Activated CD4-positive, alpha-beta T cell treated with anti-CD3 and anti-CD28 coated beads, Interleukin-2, amount 10 ng/mL, durations not matched to agents 24 days and 14 days (primary cell): ENCODE data around the gene ACTN1. TPM values are rescaled to one million over a fixed set of nuclear protein-coding genes. Genes with fewer than 3 reads are reported as not detected.

Experiments
- DNase-seq: peaks from one replicate; pipeline ENCODE4 v3.0.0; 2022
- H3K27ac Mint-ChIP-seq: one replicate; pipeline ENCODE4 v1.8.0; 2022; ENCODE audit warnings: mild to moderate bottlenecking, mixed read lengths
- H3K27me3 Mint-ChIP-seq: one replicate; pipeline ENCODE4 v1.8.0; 2022; ENCODE audit warnings: mixed read lengths
- H3K36me3 Mint-ChIP-seq: one replicate; pipeline ENCODE4 v1.8.0; 2022; ENCODE audit warnings: low read depth, mild to moderate bottlenecking, mixed read lengths
- H3K4me1 Mint-ChIP-seq: one replicate; pipeline ENCODE4 v1.8.0; 2021; ENCODE audit warnings: mixed read lengths
- H3K4me3 Mint-ChIP-seq: one replicate; pipeline ENCODE4 v1.8.0; 2022; ENCODE audit warnings: mild to moderate bottlenecking, moderate library complexity, mixed read lengths
- H3K9me3 Mint-ChIP-seq: one replicate; pipeline ENCODE4 v1.8.0; 2021; ENCODE audit warnings: mixed read lengths
- intact Hi-C: fragments of 100-400 bp; cut with micrococcal nuclease; formaldehyde crosslinking; loops from one replicate; pipeline ENCODE4 v1.15.1; 2023
- total RNA-seq: library from RNA; stranded (reverse); gene quantifications from 2 replicates; pipeline ENCODE4 v1.2.3, GENCODE V29; 2022

ACTN1 gene
- total RNA-seq, 1 donor from 2014 or later: 52.6 TPM

GRCh38 chr14:68908803-68909202 lies 70.3 kb downstream of the ACTN1 start:
- H3K36me3 Mint-ChIP-seq: peaks cover 3% of the 10 kb centered on the region
- H3K4me3 Mint-ChIP-seq: no peak overlapping the region
- no peaks in the 10 kb centered on the region for H3K27me3 Mint-ChIP-seq
- H3K9me3 Mint-ChIP-seq: no peaks in the 10 kb centered on the region
- no peak overlapping the region for H3K27ac Mint-ChIP-seq
- peaks cover 11% of the 10 kb centered on the region for H3K4me1 Mint-ChIP-seq
- DNase-seq: no peak
- intact Hi-C loops: no loop called here

GRCh38 chr14:68908201-68908600 lies 70.9 kb downstream of the ACTN1 start:
- Mint-ChIP-seq H3K27ac (no peak overlapping the region), H3K27me3 (no peaks in the 10 kb centered on the region), H3K4me3 (no peak overlapping the region), H3K4me1 (peaks cover 10% of the 10 kb centered on the region), H3K9me3 (no peaks in the 10 kb centered on the region), H3K36me3 (peaks cover 3% of the 10 kb centered on the region)
- intact Hi-C loops: no loop called here
- no peak for DNase-seq

GRCh38 chr14:68906439-68906838 lies 72.7 kb downstream of the ACTN1 start:
- Mint-ChIP-seq H3K27me3 (no peaks in the 10 kb centered on the region), H3K27ac (no peak overlapping the region), H3K4me1 (peaks cover 6% of the 10 kb centered on the region), H3K4me3 (no peak overlapping the region), H3K9me3 (no peaks in the 10 kb centered on the region), H3K36me3 (peaks cover 5% of the 10 kb centered on the region)
- intact Hi-C loops: no loop called here
- DNase-seq: no peak

GRCh38 chr14:68905107-68905895 lies 73.8 kb downstream of the ACTN1 start:
- Mint-ChIP-seq H3K9me3 (no peaks in the 10 kb centered on the region), H3K4me3 (no peak overlapping the region), H3K36me3 (peaks cover 9% of the 10 kb centered on the region), H3K27me3 (no peaks in the 10 kb centered on the region), H3K4me1 (peaks cover 4% of the 10 kb centered on the region), H3K27ac (no peak overlapping the region)
- DNase-seq: no peak
- intact Hi-C loops: no loop called here

- Mint-ChIP-seq H3K4me3 (no peak overlapping the region), H3K27ac (no peak overlapping the region), H3K9me3 (peaks cover 8% of the 10 kb centered on the region), H3K36me3 (peaks cover 24% of the 10 kb centered on the region), H3K4me1 (peaks cover 22% of the 10 kb centered on the region), H3K27me3 (no peaks in the 10 kb centered on the region)
- no peak for DNase-seq
- intact Hi-C loops: no loop called here
Observed at GRCh38 chr14:68902357-68902756, 76.7 kb downstream of the ACTN1 start.

- Mint-ChIP-seq H3K9me3 (peaks cover 8% of the 10 kb centered on the region), H3K36me3 (peaks cover 23% of the 10 kb centered on the region), H3K4me3 (no peak overlapping the region), H3K27me3 (no peaks in the 10 kb centered on the region), H3K4me1 (peaks cover 27% of the 10 kb centered on the region), H3K27ac (peak overlapping the region; percentile 63)
- DNase-seq: no peak
- intact Hi-C loops: no loop called here
Observed at GRCh38 chr14:68899033-68899603, 80.0 kb downstream of the ACTN1 start.

GRCh38 chr14:68898248-68899032 lies 80.7 kb downstream of the ACTN1 start:
- intact Hi-C loops: no loop called here
- H3K9me3 Mint-ChIP-seq: peaks cover 8% of the 10 kb centered on the region
- H3K4me1 Mint-ChIP-seq: peaks cover 27% of the 10 kb centered on the region
- H3K4me3 Mint-ChIP-seq: no peak overlapping the region
- no peaks in the 10 kb centered on the region for H3K27me3 Mint-ChIP-seq
- peaks cover 23% of the 10 kb centered on the region for H3K36me3 Mint-ChIP-seq
- peak overlapping the region; percentile 63 for H3K27ac Mint-ChIP-seq
- DNase-seq: no peak

GRCh38 chr14:68897559-68898155 lies 81.4 kb downstream of the ACTN1 start:
- intact Hi-C loops: no loop called here
- Mint-ChIP-seq H3K36me3 (peaks cover 22% of the 10 kb centered on the region), H3K27ac (peak overlapping the region; percentile 24), H3K9me3 (peaks cover 8% of the 10 kb centered on the region), H3K4me3 (no peak overlapping the region), H3K4me1 (peaks cover 27% of the 10 kb centered on the region), H3K27me3 (no peaks in the 10 kb centered on the region)
- DNase-seq: no peak

GRCh38 chr14:68896132-68896531 lies 83.0 kb downstream of the ACTN1 start:
- intact Hi-C loops: no loop called here
- H3K4me1 Mint-ChIP-seq: peaks cover 27% of the 10 kb centered on the region
- DNase-seq: no peak
- peaks cover 8% of the 10 kb centered on the region for H3K9me3 Mint-ChIP-seq
- peaks cover 24% of the 10 kb centered on the region for H3K36me3 Mint-ChIP-seq
- no peak overlapping the region for H3K27ac Mint-ChIP-seq
- no peak overlapping the region for H3K4me3 Mint-ChIP-seq
- H3K27me3 Mint-ChIP-seq: no peaks in the 10 kb centered on the region

GRCh38 chr14:68894802-68895703 lies 84.0 kb downstream of the ACTN1 start:
- peaks cover 25% of the 10 kb centered on the region for H3K4me1 Mint-ChIP-seq

GRCh38 chr14:68894123-68894522 lies 85.0 kb downstream of the ACTN1 start:
- Mint-ChIP-seq H3K4me3 (no peak overlapping the region), H3K4me1 (peaks cover 19% of the 10 kb centered on the region), H3K9me3 (peaks cover 3% of the 10 kb centered on the region), H3K27ac (no peak overlapping the region), H3K27me3 (no peaks in the 10 kb centered on the region), H3K36me3 (peaks cover 13% of the 10 kb centered on the region)
- no peak for DNase-seq
- intact Hi-C loops: no loop called here

More at GRCh38 chr14:68894802-68895703, 84.0 kb downstream of the ACTN1 start:
- no peak for DNase-seq
- Mint-ChIP-seq H3K4me3 (no peak overlapping the region), H3K9me3 (peaks cover 8% of the 10 kb centered on the region), H3K36me3 (peaks cover 19% of the 10 kb centered on the region), H3K27ac (no peak overlapping the region), H3K27me3 (no peaks in the 10 kb centered on the region)
- intact Hi-C loops: no loop called here

GRCh38 chr14:68893566-68893965 lies 85.5 kb downstream of the ACTN1 start:
- intact Hi-C loops: no loop called here
- H3K4me1 Mint-ChIP-seq: peaks cover 15% of the 10 kb centered on the region
- no peaks in the 10 kb centered on the region for H3K27me3 Mint-ChIP-seq
- no peak overlapping the region for H3K27ac Mint-ChIP-seq
- H3K4me3 Mint-ChIP-seq: no peak overlapping the region
- H3K9me3 Mint-ChIP-seq: no peaks in the 10 kb centered on the region
- H3K36me3 Mint-ChIP-seq: peaks cover 9% of the 10 kb centered on the region
- DNase-seq: no peak

- Mint-ChIP-seq H3K36me3 (peaks cover 5% of the 10 kb centered on the region), H3K27ac (no peak overlapping the region), H3K9me3 (no peaks in the 10 kb centered on the region), H3K4me3 (no peak overlapping the region), H3K4me1 (peaks cover 11% of the 10 kb centered on the region), H3K27me3 (no peaks in the 10 kb centered on the region)
- intact Hi-C loops: no loop called here
- DNase-seq: no peak
Observed at GRCh38 chr14:68892961-68893360, 86.1 kb downstream of the ACTN1 start.
